ENCODE results near the gene PDE4B. TPM values are rescaled to one million over a fixed set of nuclear protein-coding genes. Genes with fewer than 3 reads are reported as not detected.

PDE4B gene
- total RNA-seq, 1 donor from 2014 or later, result 37.5 TPM

DNA sequence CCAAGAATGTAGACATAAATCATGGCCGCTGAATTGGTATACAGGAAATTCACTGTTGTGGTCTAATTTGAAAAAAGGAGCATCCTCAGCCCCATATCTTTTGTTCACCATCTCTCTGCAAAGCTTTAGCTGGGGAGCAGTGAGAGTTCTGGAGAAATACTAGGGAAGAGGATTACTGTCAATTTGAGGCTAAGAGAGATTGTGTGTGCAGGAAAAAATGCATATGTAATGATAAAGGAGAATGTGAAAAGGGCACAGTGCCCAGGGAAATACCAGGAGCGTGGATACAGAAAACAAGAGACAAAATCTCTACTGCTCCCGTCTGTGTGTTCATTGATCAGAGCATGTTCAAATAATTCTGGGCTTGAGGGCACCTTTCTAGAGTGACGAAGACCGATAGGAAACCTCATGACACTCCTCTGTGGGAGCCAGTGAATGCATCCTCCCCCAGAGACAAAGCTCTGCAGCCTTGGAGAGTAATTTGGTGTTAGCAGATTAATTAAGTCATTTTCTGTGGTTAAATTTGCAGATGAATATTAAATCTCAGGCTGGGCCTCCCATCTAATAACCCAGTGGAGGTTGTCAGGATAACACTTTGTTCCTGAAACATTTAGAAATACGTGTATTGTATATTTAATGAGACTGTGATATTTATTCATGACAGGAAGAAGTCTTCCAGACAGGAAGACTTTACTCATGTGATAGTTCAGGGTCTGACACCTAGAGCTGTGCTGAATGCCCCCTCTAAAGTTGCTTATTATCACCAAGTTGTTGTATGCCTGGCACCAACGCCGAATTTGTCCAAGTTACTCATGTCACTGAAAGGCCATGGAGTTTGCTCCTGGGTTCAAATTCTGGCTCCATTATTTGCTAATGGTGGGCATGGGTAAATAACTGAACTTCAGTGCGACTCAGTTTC lies 453.9 kb downstream of the PDE4B start:
- Mint-ChIP-seq H3K4me3 (no peak overlapping the region), H3K4me1 (peaks cover 26% of the 10 kb centered on the region), H3K9me3 (no peaks in the 10 kb centered on the region), H3K27ac (ENCODE audit: unreplicated experiment) (no peak overlapping the region), H3K27me3 (ENCODE audit: low read depth) (no peaks in the 10 kb centered on the region), H3K36me3 (ENCODE audit: low read depth) (no peaks in the 10 kb centered on the region)
- TF ChIP-seq, protein P1, sequence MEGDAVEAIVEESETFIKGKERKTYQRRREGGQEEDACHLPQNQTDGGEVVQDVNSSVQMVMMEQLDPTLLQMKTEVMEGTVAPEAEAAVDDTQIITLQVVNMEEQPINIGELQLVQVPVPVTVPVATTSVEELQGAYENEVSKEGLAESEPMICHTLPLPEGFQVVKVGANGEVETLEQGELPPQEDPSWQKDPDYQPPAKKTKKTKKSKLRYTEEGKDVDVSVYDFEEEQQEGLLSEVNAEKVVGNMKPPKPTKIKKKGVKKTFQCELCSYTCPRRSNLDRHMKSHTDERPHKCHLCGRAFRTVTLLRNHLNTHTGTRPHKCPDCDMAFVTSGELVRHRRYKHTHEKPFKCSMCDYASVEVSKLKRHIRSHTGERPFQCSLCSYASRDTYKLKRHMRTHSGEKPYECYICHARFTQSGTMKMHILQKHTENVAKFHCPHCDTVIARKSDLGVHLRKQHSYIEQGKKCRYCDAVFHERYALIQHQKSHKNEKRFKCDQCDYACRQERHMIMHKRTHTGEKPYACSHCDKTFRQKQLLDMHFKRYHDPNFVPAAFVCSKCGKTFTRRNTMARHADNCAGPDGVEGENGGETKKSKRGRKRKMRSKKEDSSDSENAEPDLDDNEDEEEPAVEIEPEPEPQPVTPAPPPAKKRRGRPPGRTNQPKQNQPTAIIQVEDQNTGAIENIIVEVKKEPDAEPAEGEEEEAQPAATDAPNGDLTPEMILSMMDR (conservative IDR thresholded peaks at IDR 0.05), result no peak
- no peak for DNase-seq (ENCODE audit: low read depth, low spot score)

GRCh38 chr1:66247415-66248208 lies 454.9 kb downstream of the PDE4B start:
- H3K27me3 Mint-ChIP-seq (ENCODE audit: low read depth), result no peaks in the 10 kb centered on the region
- no peaks in the 10 kb centered on the region for H3K9me3 Mint-ChIP-seq
- H3K36me3 Mint-ChIP-seq (ENCODE audit: low read depth), result no peaks in the 10 kb centered on the region
- H3K27ac Mint-ChIP-seq (ENCODE audit: unreplicated experiment), result no peak overlapping the region
- no peak overlapping the region for H3K4me3 Mint-ChIP-seq
- TF ChIP-seq, protein P1 (conservative IDR thresholded peaks at IDR 0.05), result no peak
- no peak for DNase-seq (ENCODE audit: low read depth, low spot score)
- peaks cover 21% of the 10 kb centered on the region for H3K4me1 Mint-ChIP-seq

DNA sequence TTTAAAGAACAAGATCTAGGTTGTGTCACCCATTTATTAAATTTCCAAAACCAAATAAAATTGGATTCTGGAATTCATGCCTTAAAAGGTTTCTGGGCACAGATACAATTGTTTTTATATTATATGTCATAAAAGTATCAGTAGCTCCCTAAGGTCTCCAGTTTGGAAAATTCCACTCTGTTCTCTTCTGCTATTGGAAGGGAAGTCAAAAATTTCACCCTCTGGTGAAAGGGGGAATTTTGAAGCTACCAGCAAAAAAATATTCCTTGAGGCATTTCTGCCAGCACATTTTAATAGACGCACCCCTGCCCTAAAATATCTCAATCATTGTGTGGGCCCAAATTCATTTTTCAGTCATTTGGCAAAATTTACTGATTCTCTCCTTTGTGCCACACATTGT lies 455.6 kb downstream of the PDE4B start:
- DNase-seq (ENCODE audit: low read depth, low spot score), result no peak
- Mint-ChIP-seq H3K27ac (ENCODE audit: unreplicated experiment) (no peak overlapping the region), H3K4me1 (peaks cover 21% of the 10 kb centered on the region), H3K4me3 (no peak overlapping the region), H3K9me3 (no peaks in the 10 kb centered on the region), H3K36me3 (ENCODE audit: low read depth) (no peaks in the 10 kb centered on the region), H3K27me3 (ENCODE audit: low read depth) (no peaks in the 10 kb centered on the region)
- TF ChIP-seq, protein P1 (conservative IDR thresholded peaks at IDR 0.05), result no peak

- Mint-ChIP-seq H3K36me3 (ENCODE audit: low read depth) (no peaks in the 10 kb centered on the region), H3K27ac (ENCODE audit: unreplicated experiment) (no peak overlapping the region), H3K4me1 (peaks cover 22% of the 10 kb centered on the region), H3K4me3 (no peak overlapping the region), H3K27me3 (ENCODE audit: low read depth) (no peaks in the 10 kb centered on the region), H3K9me3 (no peaks in the 10 kb centered on the region)
- DNase-seq (ENCODE audit: low read depth, low spot score), result no peak
- TF ChIP-seq, protein P1 (conservative IDR thresholded peaks at IDR 0.05), result no peak
Observed at GRCh38 chr1:66248746-66249145, 456.1 kb downstream of the PDE4B start.

- Mint-ChIP-seq H3K27me3 (ENCODE audit: low read depth) (no peaks in the 10 kb centered on the region), H3K36me3 (ENCODE audit: low read depth) (no peaks in the 10 kb centered on the region), H3K4me3 (no peak overlapping the region), H3K27ac (ENCODE audit: unreplicated experiment) (no peak overlapping the region), H3K4me1 (peaks cover 34% of the 10 kb centered on the region), H3K9me3 (no peaks in the 10 kb centered on the region)
- TF ChIP-seq, protein P1 (conservative IDR thresholded peaks at IDR 0.05), result no peak
- no peak for DNase-seq (ENCODE audit: low read depth, low spot score)
Observed at GRCh38 chr1:66250075-66250474, 457.4 kb downstream of the PDE4B start.
